Suprapubic skin (tissue), 3 donors: Measurements from ENCODE around the gene NCK2.

Source experiments
- CTCF ChIP-seq, 2 donors: fragments of 200-600 bp in 1 of 2; fragments of 450-650 bp in 1 of 2; sonication (generic) in 1 of 2; IDR thresholded peaks; one replicate each; pipeline ENCODE4 v1.5.1; 2016 to 2019; ENCODE audit warnings: antibody characterized with exemption in 2 of 2, mild to moderate bottlenecking in 1 of 2, moderate library complexity in 1 of 2
- POLR2AphosphoS5 ChIP-seq, 3 donors: sonication (generic); formaldehyde crosslinking; IDR thresholded peaks; one replicate each; pipeline ENCODE4 v1.6.1; 2017; ENCODE audit warnings: antibody characterized with exemption in 3 of 3

- TF ChIP-seq POLR2AphosphoS5 (IDR thresholded peaks at IDR 0.05) (no peak), CTCF (IDR thresholded peaks at IDR 0.05) (no peak)
Measured at GRCh38 chr2:105766300-105766866, 21.7 kb downstream of the NCK2 start.
